PC-3 (cell line): Measurements from ENCODE around the gene TRIP12. TPM values are rescaled to one million over a fixed set of nuclear protein-coding genes. Genes with fewer than 3 reads are reported as not detected.

Experiments used
- ATAC-seq: fragments of 200-7000 bp; cut with Tn5 transposase; 2 replicates; pipeline ENCODE4 v1.9.1; 2020; ENCODE audit warnings: mild to moderate bottlenecking, moderate library complexity
- BruUV-seq: library from RNA; stranded (reverse); fragments of 400-500 nt; replicated peaks from 2 replicates; lab custom pipeline; 2021; lab: Mats Ljungman, UMichigan
- CTCF ChIA-PET: fragments of 300-600 bp; sonication (Branson Sonifier 250); formaldehyde crosslinking; loops from one replicate; lab custom pipeline; 2022; ENCODE audit warnings: antibody characterized with exemption; lab: Charles Lee
- POLR2A ChIA-PET: fragments of 300-600 bp; sonication (Branson Sonifier 250); formaldehyde crosslinking; loops from one replicate; lab custom pipeline; 2022; ENCODE audit warnings: antibody characterized with exemption; ENCODE audit not compliant: unreplicated experiment; lab: Charles Lee
- DNase-seq: peaks from one replicate; pipeline ENCODE4 v3.0.0-alpha.2; 2015
- H2AFZ ChIP-seq: fragments of 300-600 bp; sonication (generic); 2 replicates; pipeline ENCODE4 v1.6.0; 2016; ENCODE audit warnings: antibody characterized with exemption, low read length
- H3F3A ChIP-seq: fragments of 300-600 bp; sonication (generic); one replicate; pipeline ENCODE4 v1.6.0; 2017; ENCODE audit warnings: antibody characterized with exemption, low read length, control low read depth, mild to moderate bottlenecking; ENCODE audit not compliant: unreplicated experiment
- H3K27ac ChIP-seq: fragments of 300-600 bp; sonication (generic); 2 replicates; pipeline ENCODE4 v1.5.1; 2016; ENCODE audit warnings: mild to moderate bottlenecking, low read length
- H3K27me3 ChIP-seq: fragments of 300-600 bp; sonication (generic); 2 replicates; pipeline ENCODE4 v1.6.1; 2016; ENCODE audit warnings: low read length, mixed read lengths
- H3K36me3 ChIP-seq: fragments of 300-600 bp; sonication (generic); 2 replicates; pipeline ENCODE4 v1.6.1; 2016; ENCODE audit warnings: low read depth, mixed run types, low read length, mixed read lengths
- H3K4me1 ChIP-seq: fragments of 300-600 bp; sonication (generic); 2 replicates; pipeline ENCODE4 v1.5.1; 2016; ENCODE audit warnings: low read length; ENCODE audit not compliant: insufficient read depth
- H3K4me2 ChIP-seq: fragments of 300-600 bp; sonication (generic); 2 replicates; pipeline ENCODE4 v1.6.0; 2016; ENCODE audit warnings: low read length
- H3K4me3 ChIP-seq: fragments of 300-600 bp; sonication (generic); 2 replicates; pipeline ENCODE4 v1.5.1; 2016; ENCODE audit warnings: mild to moderate bottlenecking, low read length, mixed read lengths
- H3K79me2 ChIP-seq: fragments of 300-600 bp; sonication (generic); 2 replicates; pipeline ENCODE4 v1.6.1; 2017; ENCODE audit warnings: low read length, mixed read lengths
- H3K9ac ChIP-seq: fragments of 300-600 bp; sonication (generic); 2 replicates; pipeline ENCODE4 v1.6.0; 2016; ENCODE audit warnings: mild to moderate bottlenecking, low read length
- H3K9me2 ChIP-seq: fragments of 300-600 bp; sonication (generic); replicated peaks from 2 replicates; pipeline ENCODE4 v1.6.1; 2016; ENCODE audit warnings: mixed run types, low read length, mixed read lengths
- H3K9me3 ChIP-seq: fragments of 300-600 bp; sonication (generic); 2 replicates; pipeline ENCODE4 v1.6.1; 2016; ENCODE audit warnings: low read length, mixed read lengths
- H4K20me1 ChIP-seq: fragments of 300-600 bp; sonication (generic); 2 replicates; pipeline ENCODE4 v1.6.1; 2016; ENCODE audit warnings: low read length, mixed read lengths
- CTCF ChIP-seq: fragments of 300-600 bp; sonication (generic); conservative IDR thresholded peaks from 2 replicates; pipeline ENCODE4 v1.5.1; 2017; ENCODE audit warnings: antibody characterized with exemption, low read depth, mild to moderate bottlenecking, low read length
- EZH2 ChIP-seq: fragments of 300-600 bp; sonication (generic); IDR thresholded peaks from one replicate; pipeline ENCODE4 v1.6.1; 2017; ENCODE audit warnings: antibody characterized with exemption, mild to moderate bottlenecking, low read length; ENCODE audit not compliant: unreplicated experiment
- EZH2phosphoT487 ChIP-seq: fragments of 300-600 bp; sonication (generic); IDR thresholded peaks from 2 replicates; pipeline ENCODE4 v1.6.1; 2018; ENCODE audit warnings: mild to moderate bottlenecking, antibody characterized with exemption, low read length, borderline replicate concordance
- intact Hi-C: fragments of 100-400 bp; cut with micrococcal nuclease; formaldehyde crosslinking; loops from 2 replicates; pipeline ENCODE4 v1.9.0; 2023
- total RNA-seq: library from RNA; depleted of rRNA; stranded (reverse); fragments of >200 nt; gene quantifications from 2 replicates; pipeline ENCODE4 v1.2.3, GENCODE V29; 2014

Gene TRIP12
- total RNA-seq, 1 experiment from 2014 or later = 113 TPM

DNA sequence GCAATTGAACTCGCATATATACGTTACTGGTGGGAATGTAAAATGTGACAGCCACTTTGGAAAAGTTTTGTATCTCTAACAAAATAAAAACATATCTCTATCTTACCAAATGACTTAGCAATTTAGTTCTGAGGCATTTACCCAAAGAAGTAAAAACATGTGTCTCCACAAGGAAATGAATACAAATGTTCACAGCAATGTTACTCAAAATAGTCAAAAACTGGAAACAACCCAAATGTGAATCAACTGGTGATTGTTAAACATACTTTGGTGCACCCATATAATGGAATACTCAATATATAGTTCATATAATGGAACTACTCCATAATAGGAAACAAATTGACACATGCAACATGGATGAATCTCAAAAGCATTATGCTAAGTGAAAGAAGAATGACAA is 137.0 kb downstream of the TRIP12 start:
- intact Hi-C loops = loop anchor here (5.0 kb wide), 1 partner anchor 138 kb away; the partner anchor contains the start of genes FBXO36 and TRIP12
- no peaks in the 10 kb centered on the region for H3K9me2 ChIP-seq
- ChIA-PET POLR2A (no interaction called here), CTCF (no interaction called here)
- H3K36me3 ChIP-seq = peaks cover 37% of the 10 kb centered on the region
- DNase-seq = no peak
- H2AFZ ChIP-seq = no peak overlapping the region
- no peaks in the 10 kb centered on the region for H3F3A ChIP-seq
- H3K27me3 ChIP-seq = no peaks in the 10 kb centered on the region
- no peak for ATAC-seq
- H3K9ac ChIP-seq = no peak overlapping the region
- no peaks in the 10 kb centered on the region for H3K79me2 ChIP-seq
- peaks cover 11% of the 10 kb centered on the region for H3K4me1 ChIP-seq
- TF ChIP-seq EZH2 = no peak
- no peak for TF ChIP-seq EZH2phosphoT487
- no peak for TF ChIP-seq CTCF
- BruUV-seq = no TSS peak
- no peak overlapping the region for H3K4me3 ChIP-seq
- H4K20me1 ChIP-seq = 0 out of 2 replicates have a peak, but pooled peaks cover 7% of the 10 kb centered on the region
- no peaks in the 10 kb centered on the region for H3K9me3 ChIP-seq
- no peak overlapping the region for H3K27ac ChIP-seq
- no peak overlapping the region for H3K4me2 ChIP-seq

DNA sequence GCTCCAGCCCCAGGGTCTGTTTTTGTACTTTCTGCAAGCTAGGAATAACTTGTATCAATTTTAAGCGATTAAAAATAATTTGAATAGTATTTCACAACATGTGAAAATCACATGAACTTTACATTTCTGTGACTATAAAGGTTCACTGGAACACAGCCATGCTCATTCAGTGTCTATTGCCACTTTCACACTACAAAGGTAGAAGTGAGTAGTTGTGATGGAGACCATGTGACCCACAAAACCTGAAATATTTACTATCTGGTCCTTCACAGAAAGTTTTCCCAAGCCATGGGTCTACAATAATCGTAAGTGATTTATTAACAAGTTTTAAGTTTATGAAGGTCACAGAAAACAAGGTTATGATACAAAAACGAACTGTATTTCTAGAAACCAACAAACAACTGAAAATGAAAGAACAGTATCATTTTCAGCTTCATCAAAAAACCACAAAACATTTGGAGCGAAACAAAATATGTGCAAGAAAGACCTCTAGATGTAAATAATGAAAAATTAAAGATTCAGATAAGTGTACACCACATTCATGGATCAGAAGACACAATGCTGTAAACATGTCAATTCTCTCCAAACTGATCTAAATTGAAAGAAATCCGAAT is 138.6 kb downstream of the TRIP12 start:
- H3K27ac ChIP-seq = no peak overlapping the region
- TF ChIP-seq EZH2 (no peak), EZH2phosphoT487 (no peak), CTCF (no peak)
- H3K79me2 ChIP-seq = no peaks in the 10 kb centered on the region
- POLR2A ChIA-PET = no interaction called here
- no peak overlapping the region for H3K4me3 ChIP-seq
- H3K36me3 ChIP-seq = peaks cover 38% of the 10 kb centered on the region; the same call in 1 of the 2 replicates
- no peaks in the 10 kb centered on the region for H3K9me2 ChIP-seq
- no peak overlapping the region for H2AFZ ChIP-seq
- no TSS peak for BruUV-seq
- H3F3A ChIP-seq = no peaks in the 10 kb centered on the region
- H3K4me1 ChIP-seq = peaks cover 11% of the 10 kb centered on the region
- intact Hi-C loops = loop anchor here (5.0 kb wide), 1 partner anchor 139 kb away; the partner anchor contains the start of genes FBXO36 and TRIP12
- CTCF ChIA-PET = no interaction called here
- H3K9ac ChIP-seq = no peak overlapping the region
- DNase-seq (no peak), ATAC-seq (no peak)
- H3K27me3 ChIP-seq = no peaks in the 10 kb centered on the region
- H4K20me1 ChIP-seq = 0 out of 2 replicates have a peak, but pooled peaks cover 7% of the 10 kb centered on the region
- no peaks in the 10 kb centered on the region for H3K9me3 ChIP-seq
- no peak overlapping the region for H3K4me2 ChIP-seq
